Left ventricle myocardium inferior (tissue), 1 donor: Measurements from ENCODE around the gene KLF7. TPM values are rescaled to one million over a fixed set of nuclear protein-coding genes. Genes with fewer than 3 reads are reported as not detected.

Source experiments
- DNase-seq: peaks from one replicate; pipeline ENCODE4 v3.0.0-alpha.2; 2020
- H3K27ac ChIP-seq: fragments of 200-600 bp; replicated peaks from 2 replicates; pipeline ENCODE4 v1.8.0; 2021
- H3K27me3 ChIP-seq: fragments of 200-600 bp; 2 replicates; pipeline ENCODE4 v1.8.0; 2021; ENCODE audit warnings: low read depth
- H3K36me3 ChIP-seq: fragments of 200-600 bp; 2 replicates; pipeline ENCODE4 v1.8.0; 2021
- H3K4me1 ChIP-seq: fragments of 200-600 bp; 2 replicates; pipeline ENCODE4 v1.8.0; 2021
- H3K4me3 ChIP-seq: fragments of 200-600 bp; 2 replicates; pipeline ENCODE4 v1.8.0; 2021; ENCODE audit warnings: mild to moderate bottlenecking, moderate library complexity
- H3K9me3 ChIP-seq: fragments of 200-600 bp; replicated peaks from 2 replicates; pipeline ENCODE4 v1.8.0; 2021
- CTCF ChIP-seq: fragments of 200-600 bp; IDR thresholded peaks from 2 replicates; pipeline ENCODE4 v1.8.0; 2021; ENCODE audit warnings: antibody characterized with exemption, mild to moderate bottlenecking, borderline replicate concordance
- intact Hi-C: fragments of 100-400 bp; cut with micrococcal nuclease; formaldehyde crosslinking; loops from one replicate; pipeline ENCODE4 v1.11.0; 2022
- total RNA-seq: library from RNA; stranded (reverse); fragmentation: NEBNext Ultra II Directional; extraction: Animal tissue kit (Norgen Biotek cat#: 25700); gene quantifications from one replicate; pipeline ENCODE4 v1.2.1, GENCODE V29; 2021
- donor health status: DM: no; HTN: yes; CAD: no; lungs with severe emphysema.

KLF7 gene
- total RNA-seq, 1 donor from 2014 or later, result 24.2 TPM

- TF ChIP-seq CTCF, result no peak
- H3K36me3 ChIP-seq, result no peaks in the 10 kb centered on the region
- peaks cover 86% of the 10 kb centered on the region for H3K4me1 ChIP-seq
- peak overlapping the region; percentile 100 for H3K27ac ChIP-seq
- no peaks in the 10 kb centered on the region for H3K9me3 ChIP-seq
- DNase-seq, result no peak
- peak overlapping the region; percentile 85 for H3K4me3 ChIP-seq
- intact Hi-C loops, result loop anchor here (10.0 kb wide), 2 partner anchors 171 to 179 kb away; no protein-coding TSS in a partner anchor
- H3K27me3 ChIP-seq, result no peaks in the 10 kb centered on the region
Measured at GRCh38 chr2:207163756-207164005, 2.1 kb downstream of the KLF7 start.

GRCh38 chr2:207163053-207163755, 2.5 kb downstream of the KLF7 start:
- Histone ChIP-seq H3K27me3 (no peaks in the 10 kb centered on the region), H3K36me3 (no peaks in the 10 kb centered on the region), H3K4me1 (peaks cover 86% of the 10 kb centered on the region), H3K4me3 (peak overlapping the region; percentile 85), H3K27ac (peak overlapping the region; percentile 100), H3K9me3 (no peaks in the 10 kb centered on the region)
- no peak for TF ChIP-seq CTCF
- intact Hi-C loops, result loop anchor here (10.0 kb wide), 2 partner anchors 172 to 178 kb away; no protein-coding TSS in a partner anchor
- no peak for DNase-seq

GRCh38 chr2:207162316-207162715, 3.4 kb downstream of the KLF7 start:
- DNase-seq, result no peak
- Histone ChIP-seq H3K9me3 (no peaks in the 10 kb centered on the region), H3K36me3 (no peaks in the 10 kb centered on the region), H3K4me3 (peak overlapping the region; percentile 85), H3K27me3 (no peaks in the 10 kb centered on the region), H3K27ac (peak overlapping the region; percentile 100), H3K4me1 (peaks cover 87% of the 10 kb centered on the region)
- no peak for TF ChIP-seq CTCF
- intact Hi-C loops, result loop anchor here (10.0 kb wide), 2 partner anchors 172 to 178 kb away; no protein-coding TSS in a partner anchor

- intact Hi-C loops, result loop anchor here (10.0 kb wide), 2 partner anchors 173 to 177 kb away; no protein-coding TSS in a partner anchor
- peak overlapping the region; percentile 85 for H3K4me3 ChIP-seq
Measured at GRCh38 chr2:207161247-207162123, 4.3 kb downstream of the KLF7 start.

More at GRCh38 chr2:207161247-207162123, 4.3 kb downstream of the KLF7 start:
- H3K9me3 ChIP-seq, result no peaks in the 10 kb centered on the region
- TF ChIP-seq CTCF, result no peak
- H3K4me1 ChIP-seq, result peaks cover 91% of the 10 kb centered on the region
- no peak for DNase-seq
- H3K36me3 ChIP-seq, result no peaks in the 10 kb centered on the region
- H3K27ac ChIP-seq, result peak overlapping the region; percentile 100
- H3K27me3 ChIP-seq, result no peaks in the 10 kb centered on the region
